H1 (cell line): ENCODE data around the gene CMYA5. TPM values are rescaled to one million over a fixed set of nuclear protein-coding genes. Genes with fewer than 3 reads are reported as not detected.

ENCODE experiments used
- POLR2A ChIP-seq, 2 experiments: IDR thresholded peaks; 1 replicate in 1 of 2; 2 replicates in 1 of 2; pipeline ENCODE4 v1.6.1; 2011; ENCODE audit warnings: low read depth in 2 of 2, low read length in 2 of 2, mild to moderate bottlenecking in 2 of 2; ENCODE audit errors: control extremely low read depth in 1 of 2
- POU5F1 ChIP-seq: IDR thresholded peaks from 2 replicates; pipeline ENCODE4 v1.6.1; 2011; ENCODE audit warnings: low read depth, mild to moderate bottlenecking, low read length, moderate library complexity
- polyA plus RNA-seq, 7 experiments: library from polyadenylated mRNA; depleted of rRNA in 3 of 7; stranded (reverse) in 5 of 7; unstranded in 2 of 7; fragments of >200 nt in 5 of 7; fragments of 200-250 nt in 2 of 7; gene quantifications; 1 replicate in 5 of 7; 2 replicates in 1 of 7; 4 replicates in 1 of 7; pipeline versions ENCODE4 v1.2.1 to v1.2.3, GENCODE V29; 2011 to 2013; ENCODE audit warnings: missing spikeins in 2 of 7, mixed read lengths in 2 of 7
- total RNA-seq: library from RNA; stranded (reverse); fragmentation: NEBNext Ultra II Directional; extraction: Animal tissue kit (Norgen Biotek cat#: 25700); gene quantifications from 2 replicates; pipeline ENCODE4 v1.2.1, GENCODE V29; 2021

Gene CMYA5
- total and polyA plus RNA-seq, 2 of the 8 experiments (the other 6 are each of a cell fraction or from before 2014, with no cell fraction given) = 0.88 to 0.95 TPM

DNA sequence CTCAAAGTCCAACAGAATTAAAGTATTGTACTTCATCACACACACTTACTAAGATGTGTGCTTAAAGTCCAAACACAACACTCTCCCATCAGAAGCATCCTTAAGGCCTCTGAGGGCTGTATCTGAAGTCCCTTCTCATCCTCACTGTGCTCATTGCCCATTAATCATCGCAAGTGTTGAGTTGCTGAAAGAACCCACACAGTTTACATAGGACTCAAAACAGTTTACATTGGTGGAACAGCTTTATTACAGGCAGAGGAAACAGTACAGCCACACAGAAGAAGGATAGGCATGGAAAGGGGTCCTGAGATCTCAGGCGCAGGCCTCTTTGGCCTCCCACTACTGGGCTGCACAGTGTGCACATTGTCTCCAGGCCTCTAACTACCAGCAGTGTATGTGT lies 113.4 kb downstream of the CMYA5 start (continued):
- TF ChIP-seq POU5F1 = no peak
- no peak for TF ChIP-seq POLR2A (IDR thresholded peaks at IDR 0.05; ENCODE audit: control extremely low read depth in 1 of 2, low read depth in 2 of 2, low read length in 2 of 2)
